ENCODE measurements around the gene KCTD21.

GRCh38 chr11:78216021-78216420 is 27.6 kb upstream of the KCTD21 start:
- TF ChIP-seq ELF4 (IDR thresholded peaks at IDR 0.05) = no peak
- TF ChIP-seq SP1 (IDR thresholded peaks at IDR 0.05) = no peak
- no peak for TF ChIP-seq HDGF (IDR thresholded peaks at IDR 0.05; ENCODE audit: borderline replicate concordance)
- TF ChIP-seq FOXK2 (IDR thresholded peaks at IDR 0.05) = no peak
- no peak for TF ChIP-seq PKNOX1 (IDR thresholded peaks at IDR 0.05)
- TF ChIP-seq FOXA1 (IDR thresholded peaks at IDR 0.05) = no peak
- TF ChIP-seq ZNF384 (IDR thresholded peaks at IDR 0.05) = no peak
- TF ChIP-seq TARDBP (IDR thresholded peaks at IDR 0.05) = no peak

Measured in HEK293T (cell line).